H1 (cell line): ENCODE data around the gene NUAK1. TPM values are rescaled to one million over a fixed set of nuclear protein-coding genes. Genes with fewer than 3 reads are reported as not detected.

Experiments
- CTCF ChIA-PET: fragments of 300-600 bp; sonication (Branson Sonifier 250); formaldehyde crosslinking; loops from one replicate; lab custom pipeline; 2021; ENCODE audit not compliant: partially characterized antibody; lab: Charles Lee
- POLR2A ChIA-PET: fragments of 300-600 bp; sonication (Branson Sonifier 250); formaldehyde crosslinking; loops from one replicate; lab custom pipeline; 2021; ENCODE audit warnings: inconsistent platforms; ENCODE audit not compliant: partially characterized antibody; lab: Charles Lee
- DNase-seq, 2 experiments: peaks; one replicate each; pipeline versions ENCODE4 v3.0.0 to v3.0.0-alpha.2; 2010 to 2022; ENCODE audit warnings: low spot score in 2 of 2, low read depth in 1 of 2, mixed read lengths in 1 of 2
- FAIRE-seq: peaks from 2 replicates; lab custom pipeline; 2011; peaks lifted over from hg19 to GRCh38; lab: Jason Lieb, UNC
- H2AFZ ChIP-seq: 2 replicates; pipeline ENCODE4 v1.8.1; 2012; ENCODE audit warnings: low read length, inconsistent platforms
- H2AK5ac ChIP-seq: 2 replicates; pipeline ENCODE4 v1.6.1; 2013; ENCODE audit warnings: low read depth, low read length
- H2BK120ac ChIP-seq: replicated peaks from 2 replicates; pipeline ENCODE3; 2013; ENCODE audit warnings: low read depth, low read length, inconsistent platforms
- H2BK12ac ChIP-seq: 2 replicates; pipeline ENCODE4 v1.6.1; 2013; ENCODE audit warnings: low read depth, low read length
- H2BK15ac ChIP-seq: 2 replicates; pipeline ENCODE4 v1.6.1; 2013; ENCODE audit warnings: low read length
- H2BK20ac ChIP-seq: 2 replicates; pipeline ENCODE4 v1.6.1; 2013; ENCODE audit warnings: low read length
- H2BK5ac ChIP-seq: 2 replicates; pipeline ENCODE4 v1.6.1; 2013; ENCODE audit warnings: low read depth, low read length
- H3K14ac ChIP-seq: 2 replicates; pipeline ENCODE4 v1.6.1; 2013; ENCODE audit warnings: inconsistent platforms; ENCODE audit not compliant: insufficient read length
- H3K18ac ChIP-seq: 2 replicates; pipeline ENCODE4 v1.6.1; 2013; ENCODE audit warnings: low read length; ENCODE audit errors: extremely low read depth
- H3K23ac ChIP-seq: 2 replicates; pipeline ENCODE4 v1.6.1; 2013; ENCODE audit warnings: inconsistent platforms; ENCODE audit not compliant: insufficient read length
- H3K23me2 ChIP-seq: 2 replicates; pipeline ENCODE4 v1.6.1; 2013; ENCODE audit warnings: low read depth, low read length
- H3K27ac ChIP-seq: 2 replicates; pipeline ENCODE4 v1.6.1; 2011; ENCODE audit warnings: low read depth, low read length, inconsistent platforms
- H3K27me3 ChIP-seq, 4 experiments: replicated peaks in 1 of 4; 1 replicate in 1 of 4; 2 replicates in 3 of 4; pipeline versions ENCODE4 v1.6.1 to v1.8.1; 2011 to 2013; ENCODE audit warnings: low read length in 3 of 4, mild to moderate bottlenecking in 3 of 4, inconsistent platforms in 2 of 4, mixed read lengths in 2 of 4, moderate library complexity in 1 of 4; ENCODE audit not compliant: control insufficient read depth in 3 of 4, insufficient read depth in 3 of 4; ENCODE audit errors: extremely low read depth in 1 of 4
- H3K36me3 ChIP-seq, 4 experiments: 2 replicates each; pipeline versions ENCODE4 v1.6.1 to v1.8.1; 2011 to 2013; ENCODE audit warnings: mild to moderate bottlenecking in 4 of 4, low read length in 3 of 4, moderate library complexity in 2 of 4, control low read depth in 1 of 4, inconsistent platforms in 1 of 4; ENCODE audit not compliant: insufficient read depth in 4 of 4, control insufficient read depth in 2 of 4
- H3K4ac ChIP-seq: replicated peaks from 2 replicates; pipeline ENCODE3; 2013; ENCODE audit warnings: low read length, low read depth, mixed read lengths, inconsistent platforms; ENCODE audit not compliant: insufficient read length
- H3K4me1 ChIP-seq, 4 experiments: replicated peaks in 1 of 4; 1 replicate in 1 of 4; 2 replicates in 3 of 4; pipeline versions ENCODE4 v1.6.1 to v1.8.1; 2011 to 2013; ENCODE audit warnings: low read length in 3 of 4, inconsistent platforms in 2 of 4, mixed read lengths in 1 of 4; ENCODE audit not compliant: insufficient read depth in 4 of 4, control insufficient read depth in 3 of 4
- H3K4me2 ChIP-seq, 2 experiments: 2 replicates each; pipeline versions ENCODE4 v1.6.1 to v1.8.1; 2011 to 2013; ENCODE audit warnings: low read depth in 2 of 2, low read length in 2 of 2, control low read depth in 1 of 2, inconsistent platforms in 1 of 2, mild to moderate bottlenecking in 1 of 2; ENCODE audit not compliant: insufficient read depth in 1 of 2
- H3K4me3 ChIP-seq, 4 experiments: fragments of 200-600, 300-600 bp in 1 of 4; sonication (generic), shearing (Covaris generic), sonication (Bioruptor Twin) in 1 of 4; 2 replicates each; pipeline versions ENCODE4 v1.5.1 to v1.8.1; 2011 to 2016; ENCODE audit warnings: low read length in 4 of 4, low read depth in 3 of 4, control low read depth in 2 of 4, inconsistent platforms in 2 of 4, mild to moderate bottlenecking in 2 of 4, mixed read lengths in 1 of 4, moderate library complexity in 1 of 4; ENCODE audit not compliant: insufficient read depth in 2 of 4; ENCODE audit errors: extremely low read depth in 1 of 4
- H3K56ac ChIP-seq: replicated peaks from 2 replicates; pipeline ENCODE3; 2013; ENCODE audit warnings: low read depth, mild to moderate bottlenecking, mixed read lengths, low read length, inconsistent platforms; ENCODE audit not compliant: insufficient read length
- H3K79me1 ChIP-seq: 2 replicates; pipeline ENCODE4 v1.6.1; 2013; ENCODE audit warnings: low read depth, low read length, control low read depth
- H3K79me2 ChIP-seq, 2 experiments: 2 replicates each; pipeline versions ENCODE4 v1.6.1 to v1.8.1; 2012 to 2013; ENCODE audit warnings: low read length in 2 of 2, mild to moderate bottlenecking in 2 of 2, inconsistent platforms in 1 of 2; ENCODE audit not compliant: insufficient read depth in 2 of 2, control insufficient read depth in 1 of 2
- H3K9ac ChIP-seq, 4 experiments: replicated peaks in 1 of 4; 1 replicate in 1 of 4; 2 replicates in 3 of 4; pipeline versions ENCODE4 v1.6.1 to v1.8.1; 2011 to 2013; ENCODE audit warnings: low read depth in 3 of 4, low read length in 3 of 4, control low read depth in 2 of 4, mild to moderate bottlenecking in 2 of 4, moderate library complexity in 2 of 4, inconsistent platforms in 1 of 4; ENCODE audit errors: extremely low read depth in 1 of 4
- H3K9me3 ChIP-seq, 2 experiments: 2 replicates each; pipeline versions ENCODE4 v1.6.1 to v1.8.1; 2012 to 2013; ENCODE audit warnings: mild to moderate bottlenecking in 2 of 2, moderate library complexity in 2 of 2, control low read depth in 1 of 2, inconsistent platforms in 1 of 2, low read depth in 1 of 2, low read length in 1 of 2, mixed read lengths in 1 of 2; ENCODE audit not compliant: insufficient read depth in 2 of 2
- H4K20me1 ChIP-seq, 2 experiments: replicated peaks in 1 of 2; 2 replicates each; pipeline versions ENCODE3 to v1.8.1; 2011 to 2013; ENCODE audit warnings: inconsistent platforms in 2 of 2, low read length in 2 of 2, mild to moderate bottlenecking in 1 of 2; ENCODE audit not compliant: insufficient read depth in 2 of 2, control insufficient read depth in 1 of 2
- H4K5ac ChIP-seq: 2 replicates; pipeline ENCODE4 v1.6.1; 2013; ENCODE audit warnings: low read length, low read depth, mixed read lengths, inconsistent platforms; ENCODE audit not compliant: insufficient read length
- H4K8ac ChIP-seq: 2 replicates; pipeline ENCODE4 v1.8.0; 2013; ENCODE audit warnings: mild to moderate bottlenecking, moderate library complexity, low read length, inconsistent platforms; ENCODE audit not compliant: insufficient read depth; ENCODE audit errors: extremely low read depth
- H4K91ac ChIP-seq: replicated peaks from 2 replicates; pipeline ENCODE3; 2013; ENCODE audit warnings: low read length, mixed read lengths, inconsistent platforms; ENCODE audit not compliant: insufficient read length
- BRCA1 ChIP-seq: IDR thresholded peaks from 2 replicates; pipeline ENCODE4 v1.6.1; 2012; ENCODE audit warnings: low read depth, low read length, improper control_type of control experiment
- CBX5 ChIP-seq: fragments of 300-800, 300-1000 bp; sonication (generic); IDR thresholded peaks from 2 replicates; pipeline ENCODE4 v1.7.1; 2016; ENCODE audit warnings: antibody characterized with exemption, low read length, low read depth
- CEBPB ChIP-seq: IDR thresholded peaks from 2 replicates; pipeline ENCODE4 v1.6.1; 2012; ENCODE audit warnings: low read depth, low read length
- CHD1 ChIP-seq: IDR thresholded peaks from 2 replicates; pipeline ENCODE4 v1.6.1; 2012; ENCODE audit warnings: low read depth, low read length, improper control_type of control experiment
- HDAC2 ChIP-seq, 2 experiments: fragments of 300-600 bp in 1 of 2; sonication (generic) in 1 of 2; IDR thresholded peaks; 2 replicates each; pipeline ENCODE4 v1.6.1; 2011 to 2012; ENCODE audit warnings: low read depth in 2 of 2, low read length in 2 of 2, mild to moderate bottlenecking in 2 of 2, moderate library complexity in 2 of 2, borderline replicate concordance in 1 of 2, inconsistent platforms in 1 of 2
- JUN ChIP-seq: IDR thresholded peaks from 2 replicates; pipeline ENCODE4 v1.6.1; 2011; ENCODE audit warnings: low read depth, mild to moderate bottlenecking, improper control_type of control experiment, low read length
- PHF8 ChIP-seq: fragments of 200-600 bp; sonication (generic); conservative IDR thresholded peaks from 2 replicates; pipeline ENCODE4 v1.7.1; 2012; ENCODE audit warnings: low read depth, mild to moderate bottlenecking, inconsistent platforms, low read length, moderate library complexity
- POU5F1 ChIP-seq: IDR thresholded peaks from 2 replicates; pipeline ENCODE4 v1.6.1; 2011; ENCODE audit warnings: low read depth, mild to moderate bottlenecking, low read length, moderate library complexity
- RBBP5 ChIP-seq: IDR thresholded peaks from 2 replicates; pipeline ENCODE4 v1.7.1; 2012; ENCODE audit warnings: low read depth, mild to moderate bottlenecking, inconsistent platforms, low read length, moderate library complexity, borderline replicate concordance
- SP2 ChIP-seq: IDR thresholded peaks from 2 replicates; pipeline ENCODE4 v1.6.1; 2012; ENCODE audit warnings: mild to moderate bottlenecking, low read length, inconsistent platforms
- TAF1 ChIP-seq: IDR thresholded peaks from 2 replicates; pipeline ENCODE4 v1.6.1; 2011; ENCODE audit warnings: mild to moderate bottlenecking, low read depth, low read length
- WGBS, 2 experiments: shearing (Covaris generic) in 1 of 2; methylation state at CpG; one replicate each; pipeline versions ENCODE4 v1.1.6 to v1.1.7; 2013 to 2015; ENCODE audit warnings: low lambda C conversion rate in 2 of 2, mixed read lengths in 2 of 2, inconsistent platforms in 1 of 2, low coverage in 1 of 2, missing lambda C conversion rate in 1 of 2; ENCODE audit not compliant: insufficient replicate concordance in 2 of 2, insufficient coverage in 1 of 2, insufficient read length in 1 of 2; ENCODE audit errors: extremely low coverage in 1 of 2, missing lambda C conversion rate in 1 of 2; 5-methylcytosine and 5-hydroxymethylcytosine counted together
- polyA plus RNA-seq, 7 experiments: library from polyadenylated mRNA; depleted of rRNA in 3 of 7; stranded (reverse) in 5 of 7; unstranded in 2 of 7; fragments of >200 nt in 5 of 7; fragments of 200-250 nt in 2 of 7; gene quantifications; 1 replicate in 5 of 7; 2 replicates in 1 of 7; 4 replicates in 1 of 7; pipeline versions ENCODE4 v1.2.1 to v1.2.3, GENCODE V29; 2011 to 2013; ENCODE audit warnings: missing spikeins in 2 of 7, mixed read lengths in 2 of 7
- total RNA-seq: library from RNA; stranded (reverse); fragmentation: NEBNext Ultra II Directional; extraction: Animal tissue kit (Norgen Biotek cat#: 25700); gene quantifications from 2 replicates; pipeline ENCODE4 v1.2.1, GENCODE V29; 2021
- TF ChIP-seq, protein P1 (sequence below): IDR thresholded peaks from 2 replicates; pipeline ENCODE4 v1.6.1; 2011; ENCODE audit warnings: low read length, improper control_type of control experiment
- TF ChIP-seq, protein P2 (sequence below): IDR thresholded peaks from 2 replicates; pipeline ENCODE4 v1.6.1; 2011; ENCODE audit warnings: low read depth, mild to moderate bottlenecking, low read length; ENCODE audit not compliant: insufficient read depth

Gene NUAK1
- total and polyA plus RNA-seq, 2 of the 8 experiments (the other 6 are each of a cell fraction or from before 2014, with no cell fraction given) = 6.7 to 18.2 TPM

DNA sequence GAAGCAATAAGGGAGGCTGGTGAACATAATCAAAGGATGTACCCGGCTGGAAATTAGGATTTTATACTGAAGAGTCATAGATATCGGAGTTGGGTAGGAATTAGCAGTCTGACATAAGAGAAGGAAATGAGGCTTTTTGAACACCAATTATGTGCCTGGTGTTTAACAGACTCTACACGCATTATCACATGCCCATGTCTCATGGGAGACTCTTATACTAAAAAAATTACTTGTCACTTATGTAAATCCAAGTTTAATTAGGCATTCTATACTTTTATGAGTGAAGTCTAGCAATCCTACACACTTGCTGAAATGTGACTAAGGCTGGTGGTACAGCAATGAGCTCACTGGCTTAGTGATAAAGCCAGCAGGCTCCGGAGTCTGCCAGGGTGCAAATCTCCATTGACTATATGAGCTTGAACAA lies 93.5 kb downstream of the NUAK1 start:
- no peak overlapping the region for H3K18ac ChIP-seq
- no peak overlapping the region for H2AFZ ChIP-seq
- FAIRE-seq = no peak
- no peak overlapping the region for H4K5ac ChIP-seq
- no peak overlapping the region for H3K27ac ChIP-seq
- no peak overlapping the region for H3K56ac ChIP-seq
- H2AK5ac ChIP-seq = no peak overlapping the region
- H3K27me3 ChIP-seq = no peaks in the 10 kb centered on the region
- no peaks in the 10 kb centered on the region for H3K36me3 ChIP-seq
- CTCF ChIA-PET = interaction anchor here (0.6 kb wide), 1 partner anchor 9 kb away, joined by 5 read pairs; no protein-coding TSS in a partner anchor
- no peaks in the 10 kb centered on the region for H3K79me2 ChIP-seq
- H3K23ac ChIP-seq = no peak overlapping the region
- H2BK15ac ChIP-seq = no peak overlapping the region
- H3K4ac ChIP-seq = no peak overlapping the region
- no peak overlapping the region for H4K91ac ChIP-seq
- no peaks in the 10 kb centered on the region for H4K20me1 ChIP-seq
- no peaks in the 10 kb centered on the region for H3K79me1 ChIP-seq
- no peaks in the 10 kb centered on the region for H3K9me3 ChIP-seq
- H3K4me1 ChIP-seq = peaks cover 0 to 1% (median 0%) of the 10 kb centered on the region in 4 experiments; a peak in 3 of 7 replicates
- no peaks in the 10 kb centered on the region for H3K23me2 ChIP-seq
- 91% methylated on average over 4 of the region's 4 CpGs; no CpG with 5 or more reads in 1 of the 2 experiments for WGBS, 2 experiments
- H2BK20ac ChIP-seq = no peak overlapping the region
- H3K4me2 ChIP-seq = no peak overlapping the region
- no peak overlapping the region for H2BK12ac ChIP-seq
- H4K8ac ChIP-seq = no peak overlapping the region
- H3K14ac ChIP-seq = no peak overlapping the region
- no peak overlapping the region for H2BK120ac ChIP-seq
- H3K9ac ChIP-seq = no peak overlapping the region
- no peak for DNase-seq
- no peak overlapping the region for H2BK5ac ChIP-seq
- POLR2A ChIA-PET = no interaction called here
- H3K4me3 ChIP-seq = no peak overlapping the region
- TF ChIP-seq JUN (no peak), BRCA1 (no peak), PHF8 (no peak), TAF1 (no peak), SP2 (no peak), RBBP5 (no peak), HDAC2 (IDR thresholded peaks at IDR 0.05; ENCODE audit: borderline replicate concordance in 1 of 2, low read depth in 2 of 2, low read length in 2 of 2) (no peak), CHD1 (no peak), POU5F1 (no peak), CBX5 (no peak), CEBPB (no peak)
- TF ChIP-seq, protein P1, sequence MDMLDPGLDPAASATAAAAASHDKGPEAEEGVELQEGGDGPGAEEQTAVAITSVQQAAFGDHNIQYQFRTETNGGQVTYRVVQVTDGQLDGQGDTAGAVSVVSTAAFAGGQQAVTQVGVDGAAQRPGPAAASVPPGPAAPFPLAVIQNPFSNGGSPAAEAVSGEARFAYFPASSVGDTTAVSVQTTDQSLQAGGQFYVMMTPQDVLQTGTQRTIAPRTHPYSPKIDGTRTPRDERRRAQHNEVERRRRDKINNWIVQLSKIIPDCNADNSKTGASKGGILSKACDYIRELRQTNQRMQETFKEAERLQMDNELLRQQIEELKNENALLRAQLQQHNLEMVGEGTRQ = no peak
- TF ChIP-seq, protein P2, sequence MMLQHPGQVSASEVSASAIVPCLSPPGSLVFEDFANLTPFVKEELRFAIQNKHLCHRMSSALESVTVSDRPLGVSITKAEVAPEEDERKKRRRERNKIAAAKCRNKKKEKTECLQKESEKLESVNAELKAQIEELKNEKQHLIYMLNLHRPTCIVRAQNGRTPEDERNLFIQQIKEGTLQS = no peak
